H1 (cell line): Measurements from ENCODE around the gene ZYG11B. TPM values are rescaled to one million over a fixed set of nuclear protein-coding genes. Genes with fewer than 3 reads are reported as not detected.

Experiments
- CTCF ChIA-PET: fragments of 300-600 bp; sonication (Branson Sonifier 250); formaldehyde crosslinking; loops from one replicate; lab custom pipeline; 2021; ENCODE audit not compliant: partially characterized antibody; lab: Charles Lee
- POLR2A ChIA-PET: fragments of 300-600 bp; sonication (Branson Sonifier 250); formaldehyde crosslinking; loops from one replicate; lab custom pipeline; 2021; ENCODE audit warnings: inconsistent platforms; ENCODE audit not compliant: partially characterized antibody; lab: Charles Lee
- DNase-seq, 2 experiments: peaks; one replicate each; pipeline versions ENCODE4 v3.0.0 to v3.0.0-alpha.2; 2010 to 2022; ENCODE audit warnings: low spot score in 2 of 2, low read depth in 1 of 2, mixed read lengths in 1 of 2
- FAIRE-seq: peaks from 2 replicates; lab custom pipeline; 2011; peaks lifted over from hg19 to GRCh38; lab: Jason Lieb, UNC
- H2AFZ ChIP-seq: 2 replicates; pipeline ENCODE4 v1.8.1; 2012; ENCODE audit warnings: low read length, inconsistent platforms
- H2AK5ac ChIP-seq: 2 replicates; pipeline ENCODE4 v1.6.1; 2013; ENCODE audit warnings: low read depth, low read length
- H2BK120ac ChIP-seq: replicated peaks from 2 replicates; pipeline ENCODE3; 2013; ENCODE audit warnings: low read depth, low read length, inconsistent platforms
- H2BK12ac ChIP-seq: 2 replicates; pipeline ENCODE4 v1.6.1; 2013; ENCODE audit warnings: low read depth, low read length
- H2BK15ac ChIP-seq: 2 replicates; pipeline ENCODE4 v1.6.1; 2013; ENCODE audit warnings: low read length
- H2BK20ac ChIP-seq: 2 replicates; pipeline ENCODE4 v1.6.1; 2013; ENCODE audit warnings: low read length
- H2BK5ac ChIP-seq: 2 replicates; pipeline ENCODE4 v1.6.1; 2013; ENCODE audit warnings: low read depth, low read length
- H3K14ac ChIP-seq: 2 replicates; pipeline ENCODE4 v1.6.1; 2013; ENCODE audit warnings: inconsistent platforms; ENCODE audit not compliant: insufficient read length
- H3K18ac ChIP-seq: 2 replicates; pipeline ENCODE4 v1.6.1; 2013; ENCODE audit warnings: low read length; ENCODE audit errors: extremely low read depth
- H3K23ac ChIP-seq: 2 replicates; pipeline ENCODE4 v1.6.1; 2013; ENCODE audit warnings: inconsistent platforms; ENCODE audit not compliant: insufficient read length
- H3K23me2 ChIP-seq: 2 replicates; pipeline ENCODE4 v1.6.1; 2013; ENCODE audit warnings: low read depth, low read length
- H3K27ac ChIP-seq: 2 replicates; pipeline ENCODE4 v1.6.1; 2011; ENCODE audit warnings: low read depth, low read length, inconsistent platforms
- H3K27me3 ChIP-seq, 4 experiments: replicated peaks in 1 of 4; 1 replicate in 1 of 4; 2 replicates in 3 of 4; pipeline versions ENCODE4 v1.6.1 to v1.8.1; 2011 to 2013; ENCODE audit warnings: low read length in 3 of 4, mild to moderate bottlenecking in 3 of 4, inconsistent platforms in 2 of 4, mixed read lengths in 2 of 4, moderate library complexity in 1 of 4; ENCODE audit not compliant: control insufficient read depth in 3 of 4, insufficient read depth in 3 of 4; ENCODE audit errors: extremely low read depth in 1 of 4
- H3K36me3 ChIP-seq, 4 experiments: 2 replicates each; pipeline versions ENCODE4 v1.6.1 to v1.8.1; 2011 to 2013; ENCODE audit warnings: mild to moderate bottlenecking in 4 of 4, low read length in 3 of 4, moderate library complexity in 2 of 4, control low read depth in 1 of 4, inconsistent platforms in 1 of 4; ENCODE audit not compliant: insufficient read depth in 4 of 4, control insufficient read depth in 2 of 4
- H3K4ac ChIP-seq: replicated peaks from 2 replicates; pipeline ENCODE3; 2013; ENCODE audit warnings: low read length, low read depth, mixed read lengths, inconsistent platforms; ENCODE audit not compliant: insufficient read length
- H3K4me1 ChIP-seq, 4 experiments: replicated peaks in 1 of 4; 1 replicate in 1 of 4; 2 replicates in 3 of 4; pipeline versions ENCODE4 v1.6.1 to v1.8.1; 2011 to 2013; ENCODE audit warnings: low read length in 3 of 4, inconsistent platforms in 2 of 4, mixed read lengths in 1 of 4; ENCODE audit not compliant: insufficient read depth in 4 of 4, control insufficient read depth in 3 of 4
- H3K4me2 ChIP-seq, 2 experiments: 2 replicates each; pipeline versions ENCODE4 v1.6.1 to v1.8.1; 2011 to 2013; ENCODE audit warnings: low read depth in 2 of 2, low read length in 2 of 2, control low read depth in 1 of 2, inconsistent platforms in 1 of 2, mild to moderate bottlenecking in 1 of 2; ENCODE audit not compliant: insufficient read depth in 1 of 2
- H3K4me3 ChIP-seq, 4 experiments: fragments of 200-600, 300-600 bp in 1 of 4; sonication (generic), shearing (Covaris generic), sonication (Bioruptor Twin) in 1 of 4; 2 replicates each; pipeline versions ENCODE4 v1.5.1 to v1.8.1; 2011 to 2016; ENCODE audit warnings: low read length in 4 of 4, low read depth in 3 of 4, control low read depth in 2 of 4, inconsistent platforms in 2 of 4, mild to moderate bottlenecking in 2 of 4, mixed read lengths in 1 of 4, moderate library complexity in 1 of 4; ENCODE audit not compliant: insufficient read depth in 2 of 4; ENCODE audit errors: extremely low read depth in 1 of 4
- H3K56ac ChIP-seq: replicated peaks from 2 replicates; pipeline ENCODE3; 2013; ENCODE audit warnings: low read depth, mild to moderate bottlenecking, mixed read lengths, low read length, inconsistent platforms; ENCODE audit not compliant: insufficient read length
- H3K79me1 ChIP-seq: 2 replicates; pipeline ENCODE4 v1.6.1; 2013; ENCODE audit warnings: low read depth, low read length, control low read depth
- H3K79me2 ChIP-seq, 2 experiments: 2 replicates each; pipeline versions ENCODE4 v1.6.1 to v1.8.1; 2012 to 2013; ENCODE audit warnings: low read length in 2 of 2, mild to moderate bottlenecking in 2 of 2, inconsistent platforms in 1 of 2; ENCODE audit not compliant: insufficient read depth in 2 of 2, control insufficient read depth in 1 of 2
- H3K9ac ChIP-seq, 4 experiments: replicated peaks in 1 of 4; 1 replicate in 1 of 4; 2 replicates in 3 of 4; pipeline versions ENCODE4 v1.6.1 to v1.8.1; 2011 to 2013; ENCODE audit warnings: low read depth in 3 of 4, low read length in 3 of 4, control low read depth in 2 of 4, mild to moderate bottlenecking in 2 of 4, moderate library complexity in 2 of 4, inconsistent platforms in 1 of 4; ENCODE audit errors: extremely low read depth in 1 of 4
- H3K9me3 ChIP-seq, 2 experiments: 2 replicates each; pipeline versions ENCODE4 v1.6.1 to v1.8.1; 2012 to 2013; ENCODE audit warnings: mild to moderate bottlenecking in 2 of 2, moderate library complexity in 2 of 2, control low read depth in 1 of 2, inconsistent platforms in 1 of 2, low read depth in 1 of 2, low read length in 1 of 2, mixed read lengths in 1 of 2; ENCODE audit not compliant: insufficient read depth in 2 of 2
- H4K20me1 ChIP-seq, 2 experiments: replicated peaks in 1 of 2; 2 replicates each; pipeline versions ENCODE3 to v1.8.1; 2011 to 2013; ENCODE audit warnings: inconsistent platforms in 2 of 2, low read length in 2 of 2, mild to moderate bottlenecking in 1 of 2; ENCODE audit not compliant: insufficient read depth in 2 of 2, control insufficient read depth in 1 of 2
- H4K5ac ChIP-seq: 2 replicates; pipeline ENCODE4 v1.6.1; 2013; ENCODE audit warnings: low read length, low read depth, mixed read lengths, inconsistent platforms; ENCODE audit not compliant: insufficient read length
- H4K8ac ChIP-seq: 2 replicates; pipeline ENCODE4 v1.8.0; 2013; ENCODE audit warnings: mild to moderate bottlenecking, moderate library complexity, low read length, inconsistent platforms; ENCODE audit not compliant: insufficient read depth; ENCODE audit errors: extremely low read depth
- H4K91ac ChIP-seq: replicated peaks from 2 replicates; pipeline ENCODE3; 2013; ENCODE audit warnings: low read length, mixed read lengths, inconsistent platforms; ENCODE audit not compliant: insufficient read length
- BACH1 ChIP-seq: IDR thresholded peaks from 2 replicates; pipeline ENCODE4 v1.6.1; 2012; ENCODE audit warnings: low read length, improper control_type of control experiment
- CBX5 ChIP-seq: fragments of 300-800, 300-1000 bp; sonication (generic); IDR thresholded peaks from 2 replicates; pipeline ENCODE4 v1.7.1; 2016; ENCODE audit warnings: antibody characterized with exemption, low read length, low read depth
- CHD2 ChIP-seq: IDR thresholded peaks from 2 replicates; pipeline ENCODE4 v1.6.1; 2012; ENCODE audit warnings: low read length, improper control_type of control experiment
- CREB1 ChIP-seq: IDR thresholded peaks from 2 replicates; pipeline ENCODE4 v1.6.1; 2012; ENCODE audit warnings: inconsistent platforms
- GABPA ChIP-seq: IDR thresholded peaks from 2 replicates; pipeline ENCODE4 v1.6.1; 2011; ENCODE audit warnings: mild to moderate bottlenecking, low read length, moderate library complexity, borderline replicate concordance; ENCODE audit not compliant: insufficient read depth
- HDAC2 ChIP-seq, 2 experiments: fragments of 300-600 bp in 1 of 2; sonication (generic) in 1 of 2; IDR thresholded peaks; 2 replicates each; pipeline ENCODE4 v1.6.1; 2011 to 2012; ENCODE audit warnings: low read depth in 2 of 2, low read length in 2 of 2, mild to moderate bottlenecking in 2 of 2, moderate library complexity in 2 of 2, borderline replicate concordance in 1 of 2, inconsistent platforms in 1 of 2
- KDM1A ChIP-seq: fragments of 200-600, 300-600 bp; sonication (generic); IDR thresholded peaks from 2 replicates; pipeline ENCODE4 v1.7.1; 2016; ENCODE audit warnings: mild to moderate bottlenecking, low read length, borderline replicate concordance
- PHF8 ChIP-seq: fragments of 200-600 bp; sonication (generic); conservative IDR thresholded peaks from 2 replicates; pipeline ENCODE4 v1.7.1; 2012; ENCODE audit warnings: low read depth, mild to moderate bottlenecking, inconsistent platforms, low read length, moderate library complexity
- POLR2AphosphoS5 ChIP-seq: IDR thresholded peaks from 2 replicates; pipeline ENCODE4 v1.6.1; 2011; ENCODE audit warnings: low read depth, low read length
- SIX5 ChIP-seq: IDR thresholded peaks from 2 replicates; pipeline ENCODE4 v1.6.1; 2011; ENCODE audit warnings: mild to moderate bottlenecking, low read depth, low read length
- SP2 ChIP-seq: IDR thresholded peaks from 2 replicates; pipeline ENCODE4 v1.6.1; 2012; ENCODE audit warnings: mild to moderate bottlenecking, low read length, inconsistent platforms
- TAF1 ChIP-seq: IDR thresholded peaks from 2 replicates; pipeline ENCODE4 v1.6.1; 2011; ENCODE audit warnings: mild to moderate bottlenecking, low read depth, low read length
- TEAD4 ChIP-seq: IDR thresholded peaks from 2 replicates; pipeline ENCODE4 v1.6.1; 2012; ENCODE audit warnings: low read depth, low read length, inconsistent platforms, mixed read lengths
- YY1 ChIP-seq: IDR thresholded peaks from 2 replicates; pipeline ENCODE4 v1.6.1; 2011; ENCODE audit warnings: low read depth, mild to moderate bottlenecking, low read length
- WGBS, 2 experiments: shearing (Covaris generic) in 1 of 2; methylation state at CpG; one replicate each; pipeline versions ENCODE4 v1.1.6 to v1.1.7; 2013 to 2015; ENCODE audit warnings: low lambda C conversion rate in 2 of 2, mixed read lengths in 2 of 2, inconsistent platforms in 1 of 2, low coverage in 1 of 2, missing lambda C conversion rate in 1 of 2; ENCODE audit not compliant: insufficient replicate concordance in 2 of 2, insufficient coverage in 1 of 2, insufficient read length in 1 of 2; ENCODE audit errors: extremely low coverage in 1 of 2, missing lambda C conversion rate in 1 of 2; 5-methylcytosine and 5-hydroxymethylcytosine counted together
- polyA plus RNA-seq, 7 experiments: library from polyadenylated mRNA; depleted of rRNA in 3 of 7; stranded (reverse) in 5 of 7; unstranded in 2 of 7; fragments of >200 nt in 5 of 7; fragments of 200-250 nt in 2 of 7; gene quantifications; 1 replicate in 5 of 7; 2 replicates in 1 of 7; 4 replicates in 1 of 7; pipeline versions ENCODE4 v1.2.1 to v1.2.3, GENCODE V29; 2011 to 2013; ENCODE audit warnings: missing spikeins in 2 of 7, mixed read lengths in 2 of 7
- total RNA-seq: library from RNA; stranded (reverse); fragmentation: NEBNext Ultra II Directional; extraction: Animal tissue kit (Norgen Biotek cat#: 25700); gene quantifications from 2 replicates; pipeline ENCODE4 v1.2.1, GENCODE V29; 2021

The ZYG11B gene
- total and polyA plus RNA-seq, 2 of the 8 experiments (the other 6 are each of a cell fraction or from before 2014, with no cell fraction given) = 4.4 to 20.9 TPM

- no peak overlapping the region for H3K14ac ChIP-seq
- WGBS, 2 experiments = 85% methylated on average over 3 of the region's 3 CpGs; no CpG with 5 or more reads in 1 of the 2 experiments
- H3K9me3 ChIP-seq = no peaks in the 10 kb centered on the region
- H3K4ac ChIP-seq = no peak overlapping the region
- 0 out of 2 replicates have a peak, but pooled peaks cover 1% of the 10 kb centered on the region for H3K79me1 ChIP-seq
- no peak for FAIRE-seq
- peaks cover 0 to 25% of the 10 kb centered on the region in 2 experiments; a peak in 1 of 4 replicates for H3K79me2 ChIP-seq
- peaks cover 2% of the 10 kb centered on the region in 2 experiments for H4K20me1 ChIP-seq
- no peak overlapping the region for H3K9ac ChIP-seq
- H2AFZ ChIP-seq = no peak overlapping the region
- no peaks in the 10 kb centered on the region for H3K23me2 ChIP-seq
- no peak overlapping the region for H3K18ac ChIP-seq
- H3K23ac ChIP-seq = no peak overlapping the region
- TF ChIP-seq BACH1 = no peak
- TF ChIP-seq HDAC2 (IDR thresholded peaks at IDR 0.05; ENCODE audit: borderline replicate concordance in 1 of 2, low read depth in 2 of 2, low read length in 2 of 2) = no peak
- no peak for TF ChIP-seq PHF8
- no peak for TF ChIP-seq YY1
- no peak for TF ChIP-seq SP2
- TF ChIP-seq GABPA = no peak
- TF ChIP-seq POLR2AphosphoS5 = no peak
- TF ChIP-seq CBX5 = no peak
- no peak for TF ChIP-seq KDM1A
- no peak for TF ChIP-seq SIX5
- TF ChIP-seq TAF1 = no peak
- no peak for TF ChIP-seq CREB1
- TF ChIP-seq TEAD4 = no peak
- TF ChIP-seq CHD2 = no peak
- H2AK5ac ChIP-seq = no peak overlapping the region
- DNase-seq = no peak
- H3K27ac ChIP-seq = no peak overlapping the region
- no peak overlapping the region for H2BK15ac ChIP-seq
- H3K4me2 ChIP-seq = no peak overlapping the region
- H2BK20ac ChIP-seq = no peak overlapping the region
- no peak overlapping the region for H3K4me3 ChIP-seq
- H3K56ac ChIP-seq = no peak overlapping the region
- H4K5ac ChIP-seq = no peak overlapping the region
- no peak overlapping the region for H2BK5ac ChIP-seq
- H3K36me3 ChIP-seq = no peaks in the 10 kb centered on the region
- no peak overlapping the region for H4K91ac ChIP-seq
- ChIA-PET POLR2A (interaction anchor here (0.7 kb wide), 1 partner anchor 183 kb away, joined by 3 read pairs; no protein-coding TSS in a partner anchor), CTCF (interaction anchor here (0.6 to 1.6 kb wide), 3 partner anchors 8 to 11 kb away, joined by 3 read pairs; partner anchors contain the start of gene ZYG11B)
- H3K27me3 ChIP-seq = no peaks in the 10 kb centered on the region
- H3K4me1 ChIP-seq = no peaks in the 10 kb centered on the region
- H4K8ac ChIP-seq = peak overlapping the region; percentile 25; the same call in 1 of the 2 replicates
- H2BK12ac ChIP-seq = no peak overlapping the region
- H2BK120ac ChIP-seq = no peak overlapping the region
Measured at GRCh38 chr1:52733368-52733767, 7.1 kb downstream of the ZYG11B start.
